SK-N-MC (cell line): ENCODE data around the gene MLANA.

Experiments
- EZH2 ChIP-seq: fragments of 200-600 bp; sonication (generic); IDR thresholded peaks from one replicate; pipeline ENCODE4 v1.6.1; 2017; ENCODE audit warnings: antibody characterized with exemption
- POLR2AphosphoS5 ChIP-seq: IDR thresholded peaks from 2 replicates; pipeline ENCODE4 v1.6.1; 2012; ENCODE audit warnings: mild to moderate bottlenecking, low read depth, low read length, borderline replicate concordance

DNA sequence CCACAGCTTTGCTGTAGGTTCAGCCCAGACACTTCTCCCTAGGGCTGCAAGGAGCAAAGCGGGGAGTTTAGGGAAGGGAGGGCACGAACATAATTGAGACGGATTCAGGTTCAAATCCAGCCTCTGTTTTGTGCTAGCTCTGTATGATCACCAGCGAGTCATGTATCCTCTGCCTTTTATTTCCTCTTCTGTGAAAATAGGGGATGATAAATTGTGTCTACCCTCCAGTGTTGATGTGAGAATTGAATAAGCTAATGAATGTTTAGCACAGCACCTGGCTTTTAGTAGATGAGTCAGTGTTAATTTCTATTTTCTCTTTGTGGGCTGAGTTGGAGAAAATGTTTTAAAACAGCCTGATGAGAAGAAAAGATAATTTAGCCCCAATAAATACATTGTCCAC is 6.2 kb downstream of the MLANA start:
- TF ChIP-seq EZH2 (no peak), POLR2AphosphoS5 (no peak)
